Breast epithelium (tissue), 3 donors: ENCODE data around the gene PTPRM.

ENCODE experiments used
- CTCF ChIP-seq, 3 donors: fragments of 450-650 bp; IDR thresholded peaks; one replicate each; pipeline ENCODE4 v1.5.1; 2016 to 2017; ENCODE audit warnings: antibody characterized with exemption in 3 of 3, mild to moderate bottlenecking in 3 of 3, moderate library complexity in 3 of 3
- POLR2AphosphoS5 ChIP-seq, 3 donors: sonication (generic); formaldehyde crosslinking; IDR thresholded peaks; one replicate each; pipeline ENCODE4 v1.6.1; 2017; ENCODE audit warnings: antibody characterized with exemption in 3 of 3

- TF ChIP-seq POLR2AphosphoS5 (IDR thresholded peaks at IDR 0.05): no peak
- TF ChIP-seq CTCF (IDR thresholded peaks at IDR 0.05): no peak
Observed at GRCh38 chr18:8376113-8376512, 809.0 kb downstream of the PTPRM start.
